ENCODE results near the gene RTP1.

RTP1 gene

GRCh38 chr3:187243933-187244524, 46.7 kb downstream of the RTP1 start:
- DNase-seq, result no peak

- DNase-seq, result no peak
These were observed 50.1 kb downstream of the RTP1 start for GRCh38 chr3:187247398-187247797.

All from hematopoietic multipotent progenitor cell treated with erythropoietin and hydrocortisone succinate and interleukin-3 and kit ligand, for 8 days (in vitro differentiated cells).